ENCODE measurements around the gene BTRC.

The BTRC gene

GRCh38 chr10:101511938-101512337, 158.0 kb downstream of the BTRC start:
- Histone ChIP-seq H3K9ac (no peak overlapping the region), H3K27me3 (no peaks in the 10 kb centered on the region), H3K36me3 (no peaks in the 10 kb centered on the region), H3K9me3 (peaks cover 7% of the 10 kb centered on the region; the same call in 1 of the 2 replicates), H4K20me1 (no peaks in the 10 kb centered on the region), H3K27ac (no peak overlapping the region), H3K4me1 (no peaks in the 10 kb centered on the region), H3K4me2 (no peak overlapping the region), H3K4me3 (no peak overlapping the region)
- TF ChIP-seq Cebpa-rat (IDR thresholded peaks at IDR 0.05): no peak

DNA sequence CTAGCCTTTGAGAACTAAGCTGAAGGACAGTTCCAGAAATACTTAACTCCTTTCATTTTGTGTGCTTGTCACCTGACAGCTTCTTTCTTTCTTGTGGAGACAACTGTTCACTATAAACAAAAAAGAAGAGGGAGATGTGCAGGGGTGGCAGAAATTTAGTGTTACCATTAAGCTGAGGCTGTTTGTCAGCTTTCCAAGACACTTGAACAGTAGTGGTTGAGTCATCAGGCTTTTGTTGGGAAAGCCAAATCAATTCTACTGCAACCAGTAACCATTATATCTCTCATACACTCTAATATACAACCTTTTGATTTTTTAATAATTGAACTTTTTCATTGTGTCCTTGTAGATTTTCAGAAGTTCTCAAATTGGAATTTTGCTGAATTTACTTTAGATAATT, 158.8 kb downstream of the BTRC start:
- Histone ChIP-seq H3K27me3 (no peaks in the 10 kb centered on the region), H3K36me3 (no peaks in the 10 kb centered on the region), H3K4me3 (no peak overlapping the region), H4K20me1 (no peaks in the 10 kb centered on the region), H3K27ac (no peak overlapping the region), H3K9me3 (peaks cover 7% of the 10 kb centered on the region; the same call in 1 of the 2 replicates), H3K4me1 (no peaks in the 10 kb centered on the region), H3K4me2 (no peak overlapping the region), H3K9ac (no peak overlapping the region)
- no peak for TF ChIP-seq Cebpa-rat (IDR thresholded peaks at IDR 0.05)

GRCh38 chr10:101513733-101514132, 159.8 kb downstream of the BTRC start:
- Histone ChIP-seq H3K9ac (no peak overlapping the region), H3K4me2 (no peak overlapping the region), H3K27me3 (no peaks in the 10 kb centered on the region), H3K9me3 (peaks cover 7% of the 10 kb centered on the region; the same call in 1 of the 2 replicates), H3K4me1 (no peaks in the 10 kb centered on the region), H4K20me1 (no peaks in the 10 kb centered on the region), H3K27ac (no peak overlapping the region), H3K4me3 (no peak overlapping the region), H3K36me3 (no peaks in the 10 kb centered on the region)
- TF ChIP-seq Cebpa-rat (IDR thresholded peaks at IDR 0.05): no peak

DNA sequence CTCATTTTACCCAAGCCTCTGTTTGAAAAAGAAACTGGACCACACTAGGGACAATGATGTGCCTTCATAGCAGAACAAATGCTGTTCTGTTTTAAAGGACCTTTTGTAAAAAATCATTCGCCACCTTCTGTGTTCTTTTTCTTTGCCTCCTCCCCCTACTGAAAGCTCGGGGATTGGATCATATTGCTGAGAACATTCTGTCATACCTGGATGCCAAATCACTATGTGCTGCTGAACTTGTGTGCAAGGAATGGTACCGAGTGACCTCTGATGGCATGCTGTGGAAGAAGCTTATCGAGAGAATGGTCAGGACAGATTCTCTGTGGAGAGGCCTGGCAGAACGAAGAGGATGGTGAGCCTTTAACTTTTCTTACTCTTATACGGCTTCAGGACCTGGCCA, 171.9 kb downstream of the BTRC start:
- Histone ChIP-seq H3K36me3 (peaks cover 4% of the 10 kb centered on the region; the same call in 1 of the 2 replicates), H4K20me1 (no peaks in the 10 kb centered on the region), H3K4me2 (no peak overlapping the region), H3K9me3 (no peaks in the 10 kb centered on the region), H3K27me3 (no peaks in the 10 kb centered on the region), H3K4me1 (no peaks in the 10 kb centered on the region), H3K9ac (no peak overlapping the region), H3K4me3 (no peak overlapping the region), H3K27ac (no peak overlapping the region)
- no peak for TF ChIP-seq Cebpa-rat (IDR thresholded peaks at IDR 0.05)

DNA sequence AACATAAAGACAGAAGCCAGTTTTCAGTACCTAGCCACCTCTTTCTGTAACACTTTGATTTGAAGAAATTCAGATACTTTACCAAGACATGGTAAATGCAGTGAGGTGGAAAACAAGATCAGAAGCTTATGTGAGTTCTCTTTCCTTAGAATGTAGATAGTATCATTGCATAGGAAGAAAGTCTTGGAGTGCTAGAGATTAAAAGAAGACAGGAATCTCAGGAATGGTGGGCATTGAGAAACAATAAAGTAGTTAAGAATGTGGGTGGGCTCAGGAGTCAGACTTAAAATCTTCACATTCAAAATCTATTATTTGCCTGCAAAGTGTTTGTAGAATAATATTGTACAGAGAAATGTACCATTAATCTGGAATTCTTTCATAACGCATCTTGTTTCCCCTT, 175.2 kb downstream of the BTRC start:
- Histone ChIP-seq H3K36me3 (peaks cover 19% of the 10 kb centered on the region), H3K27ac (no peak overlapping the region), H3K9me3 (no peaks in the 10 kb centered on the region), H3K9ac (no peak overlapping the region), H3K4me2 (no peak overlapping the region), H3K27me3 (no peaks in the 10 kb centered on the region), H3K4me1 (no peaks in the 10 kb centered on the region), H4K20me1 (no peaks in the 10 kb centered on the region), H3K4me3 (no peak overlapping the region)
- no peak for TF ChIP-seq Cebpa-rat (IDR thresholded peaks at IDR 0.05)

GRCh38 chr10:101529725-101530553, 176.0 kb downstream of the BTRC start:
- Histone ChIP-seq H3K9ac (no peak overlapping the region), H3K27me3 (no peaks in the 10 kb centered on the region), H3K27ac (no peak overlapping the region), H4K20me1 (no peaks in the 10 kb centered on the region), H3K4me2 (no peak overlapping the region), H3K4me1 (no peaks in the 10 kb centered on the region), H3K36me3 (peaks cover 24% of the 10 kb centered on the region), H3K4me3 (no peak overlapping the region), H3K9me3 (no peaks in the 10 kb centered on the region)
- no peak for TF ChIP-seq Cebpa-rat (IDR thresholded peaks at IDR 0.05)

GRCh38 chr10:101535949-101536348, 182.0 kb downstream of the BTRC start:
- Histone ChIP-seq H4K20me1 (no peaks in the 10 kb centered on the region), H3K9me3 (no peaks in the 10 kb centered on the region), H3K27ac (no peak overlapping the region), H3K36me3 (peaks cover 42% of the 10 kb centered on the region), H3K4me2 (no peak overlapping the region), H3K4me1 (no peaks in the 10 kb centered on the region), H3K9ac (no peak overlapping the region), H3K27me3 (no peaks in the 10 kb centered on the region), H3K4me3 (no peak overlapping the region)
- no peak for TF ChIP-seq Cebpa-rat (IDR thresholded peaks at IDR 0.05)

DNA sequence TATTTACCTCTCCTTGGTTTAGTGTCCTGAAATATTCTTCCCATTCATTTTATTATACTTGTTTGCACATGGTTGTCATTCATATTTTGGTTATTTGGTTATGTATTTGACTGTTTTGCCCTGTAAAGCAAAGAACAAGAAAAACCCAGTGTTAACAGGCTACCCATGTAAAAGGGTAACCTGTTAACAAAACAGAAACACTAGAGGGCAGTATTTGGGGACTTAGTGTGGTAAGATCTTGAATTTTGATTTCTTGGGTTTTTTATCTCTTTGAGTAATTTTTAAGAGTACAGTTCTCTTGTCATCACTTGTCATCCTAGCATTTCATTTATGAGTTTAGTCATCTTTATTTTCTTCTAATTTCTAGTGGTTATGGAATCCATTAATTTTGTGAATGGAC, 182.8 kb downstream of the BTRC start:
- H3K4me2 ChIP-seq: no peak overlapping the region
- no peak for TF ChIP-seq Cebpa-rat (IDR thresholded peaks at IDR 0.05)
- peaks cover 42% of the 10 kb centered on the region for H3K36me3 ChIP-seq

GRCh38 chr10:101538446-101538845, 184.5 kb downstream of the BTRC start:
- H4K20me1 ChIP-seq: no peaks in the 10 kb centered on the region
- no peak for TF ChIP-seq Cebpa-rat (IDR thresholded peaks at IDR 0.05)
- no peak overlapping the region for H3K9ac ChIP-seq
- H3K27ac ChIP-seq: no peak overlapping the region
- H3K36me3 ChIP-seq: peaks cover 29% of the 10 kb centered on the region
- H3K4me1 ChIP-seq: no peaks in the 10 kb centered on the region
- H3K4me2 ChIP-seq: no peak overlapping the region
- H3K27me3 ChIP-seq: no peaks in the 10 kb centered on the region
- H3K9me3 ChIP-seq: no peaks in the 10 kb centered on the region
- H3K4me3 ChIP-seq: no peak overlapping the region

More for the DNA sequence above, 182.8 kb downstream of the BTRC start:
- H3K4me1 ChIP-seq: no peaks in the 10 kb centered on the region
- no peaks in the 10 kb centered on the region for H3K9me3 ChIP-seq
- no peaks in the 10 kb centered on the region for H3K27me3 ChIP-seq
- no peaks in the 10 kb centered on the region for H4K20me1 ChIP-seq
- H3K9ac ChIP-seq: no peak overlapping the region
- no peak overlapping the region for H3K27ac ChIP-seq
- no peak overlapping the region for H3K4me3 ChIP-seq

DNA sequence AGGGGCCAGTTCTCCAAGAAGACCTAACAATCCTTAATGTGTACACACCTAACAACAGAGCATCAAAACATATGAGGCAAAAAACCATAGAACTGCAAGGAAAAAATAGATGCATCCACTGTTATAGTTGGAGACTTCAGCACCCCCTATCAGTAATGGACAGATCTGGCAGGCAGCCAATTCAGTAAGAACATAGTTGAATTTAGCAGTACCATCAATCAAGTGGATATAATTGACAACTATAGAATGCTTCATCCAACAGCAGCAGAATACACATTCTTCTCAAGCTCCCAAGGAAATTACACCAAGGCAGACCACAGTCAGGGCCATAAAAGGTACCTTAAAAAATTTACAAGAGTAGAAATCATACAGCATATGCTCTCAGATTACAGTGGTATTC, 191.9 kb downstream of the BTRC start:
- Histone ChIP-seq H4K20me1 (no peaks in the 10 kb centered on the region), H3K9me3 (no peaks in the 10 kb centered on the region), H3K4me2 (no peak overlapping the region), H3K36me3 (peaks cover 16% of the 10 kb centered on the region; the same call in 1 of the 2 replicates), H3K9ac (no peak overlapping the region), H3K4me1 (no peaks in the 10 kb centered on the region), H3K27me3 (no peaks in the 10 kb centered on the region), H3K4me3 (no peak overlapping the region), H3K27ac (no peak overlapping the region)
- TF ChIP-seq Cebpa-rat (IDR thresholded peaks at IDR 0.05): no peak

Data from BLaER1 (cell line).